OCI-LY7 (cell line): ENCODE results near the gene DDAH1. TPM values are rescaled to one million over a fixed set of nuclear protein-coding genes. Genes with fewer than 3 reads are reported as not detected.

Source experiments
- BruUV-seq: library from RNA; stranded (reverse); fragments of 400-500 nt; replicated peaks from 2 replicates; lab custom pipeline; 2021; lab: Mats Ljungman, UMichigan
- CTCF ChIA-PET: fragments of 300-600 bp; sonication (Branson Sonifier 250); formaldehyde crosslinking; loops from one replicate; lab custom pipeline; 2022; ENCODE audit warnings: antibody characterized with exemption; ENCODE audit not compliant: unreplicated experiment; lab: Charles Lee
- POLR2A ChIA-PET: fragments of 300-600 bp; sonication (Branson Sonifier 250); formaldehyde crosslinking; loops from one replicate; lab custom pipeline; 2022; ENCODE audit warnings: antibody characterized with exemption; lab: Charles Lee
- DNase-seq: peaks from one replicate; pipeline ENCODE4 v3.0.0-alpha.2; 2015; ENCODE audit warnings: low spot score
- H2AFZ ChIP-seq: fragments of 200-600 bp; sonication (generic), shearing (Covaris generic); 2 replicates; pipeline ENCODE4 v1.6.1; 2014; ENCODE audit warnings: mild to moderate bottlenecking, antibody characterized with exemption, low read length, moderate library complexity
- H3K27ac ChIP-seq: fragments of 200-600 bp; sonication (generic); 2 replicates; pipeline ENCODE4 v1.5.1; 2014; ENCODE audit warnings: mixed run types, low read depth, mild to moderate bottlenecking, moderate library complexity, low read length, inconsistent platforms; ENCODE audit not compliant: poor library complexity, severe bottlenecking
- H3K36me3 ChIP-seq: fragments of 200-600 bp; sonication (generic); 2 replicates; pipeline ENCODE4 v1.6.1; 2014; ENCODE audit warnings: mild to moderate bottlenecking, antibody characterized with exemption, low read length, moderate library complexity, mixed read lengths; ENCODE audit not compliant: insufficient read depth
- H3K4me1 ChIP-seq: fragments of 200-600 bp; sonication (generic); 2 replicates; pipeline ENCODE4 v1.5.1; 2014; ENCODE audit warnings: mild to moderate bottlenecking, low read length; ENCODE audit not compliant: insufficient read depth, poor library complexity, severe bottlenecking
- H3K4me2 ChIP-seq: fragments of 200-600 bp; sonication (generic); 2 replicates; pipeline ENCODE4 v1.6.1; 2014; ENCODE audit warnings: mild to moderate bottlenecking, low read length
- H3K4me3 ChIP-seq: fragments of 200-600 bp; sonication (generic); 2 replicates; pipeline ENCODE4 v1.5.1; 2014; ENCODE audit warnings: mild to moderate bottlenecking, low read depth, low read length; ENCODE audit not compliant: poor library complexity, severe bottlenecking
- H3K79me2 ChIP-seq: fragments of 200-600 bp; sonication (generic); 2 replicates; pipeline ENCODE4 v1.6.1; 2016; ENCODE audit warnings: low read depth, mild to moderate bottlenecking, low read length, moderate library complexity, mixed read lengths; ENCODE audit not compliant: insufficient read depth
- H3K9me2 ChIP-seq: fragments of 200-600 bp; sonication (generic); 2 replicates; pipeline ENCODE4 v1.6.1; 2016; ENCODE audit warnings: mild to moderate bottlenecking, low read length, mixed read lengths; ENCODE audit not compliant: insufficient read depth
- H3K9me3 ChIP-seq: fragments of 200-600 bp; sonication (generic); 2 replicates; pipeline ENCODE4 v1.6.1; 2014; ENCODE audit warnings: mild to moderate bottlenecking, mixed run types, low read length, mixed read lengths
- H4K20me1 ChIP-seq: fragments of 200-600 bp; sonication (generic); 2 replicates; pipeline ENCODE4 v1.6.1; 2014; ENCODE audit warnings: mild to moderate bottlenecking, antibody characterized with exemption, low read length, moderate library complexity, mixed read lengths; ENCODE audit not compliant: insufficient read depth
- CTCF ChIP-seq: fragments of 200-600 bp; sonication (generic); conservative IDR thresholded peaks from 2 replicates; pipeline ENCODE4 v1.5.1; 2014; ENCODE audit warnings: mild to moderate bottlenecking, antibody characterized with exemption, low read length, moderate library complexity, mixed read lengths
- EZH2phosphoT487 ChIP-seq: fragments of 200-600 bp; sonication (generic); IDR thresholded peaks from 2 replicates; pipeline ENCODE4 v1.6.1; 2018; ENCODE audit warnings: low read depth, borderline replicate concordance, mild to moderate bottlenecking, mixed run types, antibody characterized with exemption, low read length, moderate library complexity, mixed read lengths
- intact Hi-C: fragments of 100-400 bp; cut with micrococcal nuclease; formaldehyde crosslinking; loops from one replicate; pipeline ENCODE4 v1.10.0; 2022; ENCODE audit not compliant: unreplicated experiment
- total RNA-seq, 2 experiments: library from RNA; depleted of rRNA in 1 of 2; stranded (reverse); fragments of >200 nt in 1 of 2; shearing (Covaris generic) in 1 of 2; gene quantifications; 2 replicates each; pipeline ENCODE4 v1.2.3, GENCODE V29; 2014 to 2022

Gene DDAH1
- total RNA-seq, 2 experiments from 2014 or later, result not detected

DNA sequence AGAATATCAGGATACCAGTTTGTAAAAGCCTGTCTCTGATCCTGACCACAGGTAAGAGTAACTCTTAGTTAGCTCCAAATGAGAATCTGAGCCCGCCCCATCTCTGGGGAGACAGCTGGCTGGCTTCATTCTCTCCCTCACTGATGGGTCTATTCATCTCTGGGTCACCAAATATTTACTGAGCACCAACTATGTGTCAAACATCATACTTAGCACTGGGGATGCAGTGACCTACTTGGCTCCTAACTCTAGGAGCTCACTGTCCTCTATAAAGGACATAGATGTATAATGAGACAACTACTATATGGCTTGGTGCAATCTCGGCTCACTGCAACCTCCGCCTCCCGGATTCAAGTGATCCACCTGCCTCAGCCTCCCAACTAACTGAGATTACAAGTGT is 158.7 kb downstream of the DDAH1 start:
- Histone ChIP-seq H3K9me3 (no peaks in the 10 kb centered on the region), H3K9me2 (no peaks in the 10 kb centered on the region), H3K4me3 (no peak overlapping the region), H4K20me1 (no peaks in the 10 kb centered on the region), H3K36me3 (no peaks in the 10 kb centered on the region), H3K27ac (no peak overlapping the region), H3K4me2 (no peak overlapping the region), H3K79me2 (no peaks in the 10 kb centered on the region), H3K4me1 (peaks cover 4% of the 10 kb centered on the region), H2AFZ (no peak overlapping the region)
- CTCF ChIA-PET, result no interaction called here
- BruUV-seq, result no TSS peak
- TF ChIP-seq EZH2phosphoT487, result no peak
- no peak for TF ChIP-seq CTCF
- intact Hi-C loops, result loop anchor here (10.0 kb wide), 1 partner anchor 399 kb away; the partner anchor contains the start of gene ZNHIT6
- POLR2A ChIA-PET, result no interaction called here
- no peak for DNase-seq

DNA sequence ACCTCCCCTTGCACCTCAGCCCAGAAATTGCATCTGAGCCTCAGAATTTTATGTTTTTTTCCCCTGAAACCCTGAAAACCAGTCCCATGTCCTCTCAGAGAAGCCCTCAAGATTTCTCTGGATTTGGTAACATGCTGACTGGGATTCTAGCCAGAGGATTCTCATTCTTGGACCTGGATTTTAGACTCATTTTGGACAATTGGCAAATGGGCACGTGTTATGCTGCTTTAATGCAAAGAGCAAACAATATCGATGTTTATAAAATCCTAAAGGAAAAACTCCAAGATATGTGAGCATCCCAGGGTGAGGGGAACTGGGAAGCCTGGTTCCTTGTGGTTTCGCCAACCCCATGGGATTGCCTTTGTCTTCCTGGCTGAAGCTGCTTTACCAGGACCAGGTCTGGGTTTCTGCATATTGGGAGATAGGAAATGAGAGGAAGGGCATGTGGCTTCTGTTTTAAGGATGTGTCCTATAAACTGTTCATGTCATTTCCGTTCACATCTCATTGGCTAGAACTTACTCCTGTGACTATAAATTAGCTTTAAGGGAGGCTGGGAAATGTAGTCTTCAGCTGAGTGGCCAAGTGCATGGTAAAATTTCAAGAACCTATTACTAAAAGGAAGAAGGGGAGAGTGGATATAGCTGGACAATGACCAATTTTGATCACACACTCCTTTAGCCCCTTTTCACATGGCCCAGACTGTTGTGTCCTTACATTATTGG is 161.4 kb downstream of the DDAH1 start:
- no peaks in the 10 kb centered on the region for H3K9me3 ChIP-seq
- H3K4me3 ChIP-seq, result no peak overlapping the region
- ChIA-PET CTCF (no interaction called here), POLR2A (interaction anchor here (0.6 kb wide), 1 partner anchor 10 kb away, joined by 3 read pairs; no protein-coding TSS in a partner anchor)
- DNase-seq, result no peak
- no peak overlapping the region for H3K4me2 ChIP-seq
- peaks cover 3% of the 10 kb centered on the region for H3K4me1 ChIP-seq
- no TSS peak for BruUV-seq
- no peaks in the 10 kb centered on the region for H3K36me3 ChIP-seq
- no peak overlapping the region for H3K27ac ChIP-seq
- H3K9me2 ChIP-seq, result no peaks in the 10 kb centered on the region
- H2AFZ ChIP-seq, result no peak overlapping the region
- TF ChIP-seq CTCF (no peak), EZH2phosphoT487 (no peak)
- intact Hi-C loops, result loop anchor here (10.0 kb wide), 1 partner anchor 401 kb away; the partner anchor contains the start of gene ZNHIT6
- H3K79me2 ChIP-seq, result no peaks in the 10 kb centered on the region
- H4K20me1 ChIP-seq, result no peaks in the 10 kb centered on the region

GRCh38 chr1:85300140-85300539 is 164.8 kb downstream of the DDAH1 start:
- Histone ChIP-seq H3K9me3 (no peaks in the 10 kb centered on the region), H3K27ac (no peak overlapping the region), H3K9me2 (no peaks in the 10 kb centered on the region), H3K36me3 (no peaks in the 10 kb centered on the region), H3K4me2 (no peak overlapping the region), H2AFZ (no peak overlapping the region), H3K4me3 (no peak overlapping the region), H3K79me2 (no peaks in the 10 kb centered on the region), H3K4me1 (no peaks in the 10 kb centered on the region), H4K20me1 (no peaks in the 10 kb centered on the region)
- POLR2A ChIA-PET, result no interaction called here
- TF ChIP-seq CTCF (no peak), EZH2phosphoT487 (no peak)
- no TSS peak for BruUV-seq
- DNase-seq, result no peak
- CTCF ChIA-PET, result no interaction called here
- intact Hi-C loops, result loop anchor here (10.0 kb wide), 1 partner anchor 405 kb away; the partner anchor contains the start of gene ZNHIT6
